HG03175 (cell line): Measurements from ENCODE around the gene JAG2.

Experiments used
- ATAC-seq: cut with Tn5 transposase; IDR thresholded peaks from one replicate; pipeline ENCODE4 v1.9.1; 2021; ENCODE audit warnings: mild to moderate bottlenecking, moderate library complexity; ENCODE audit not compliant: unreplicated experiment

The JAG2 gene

DNA sequence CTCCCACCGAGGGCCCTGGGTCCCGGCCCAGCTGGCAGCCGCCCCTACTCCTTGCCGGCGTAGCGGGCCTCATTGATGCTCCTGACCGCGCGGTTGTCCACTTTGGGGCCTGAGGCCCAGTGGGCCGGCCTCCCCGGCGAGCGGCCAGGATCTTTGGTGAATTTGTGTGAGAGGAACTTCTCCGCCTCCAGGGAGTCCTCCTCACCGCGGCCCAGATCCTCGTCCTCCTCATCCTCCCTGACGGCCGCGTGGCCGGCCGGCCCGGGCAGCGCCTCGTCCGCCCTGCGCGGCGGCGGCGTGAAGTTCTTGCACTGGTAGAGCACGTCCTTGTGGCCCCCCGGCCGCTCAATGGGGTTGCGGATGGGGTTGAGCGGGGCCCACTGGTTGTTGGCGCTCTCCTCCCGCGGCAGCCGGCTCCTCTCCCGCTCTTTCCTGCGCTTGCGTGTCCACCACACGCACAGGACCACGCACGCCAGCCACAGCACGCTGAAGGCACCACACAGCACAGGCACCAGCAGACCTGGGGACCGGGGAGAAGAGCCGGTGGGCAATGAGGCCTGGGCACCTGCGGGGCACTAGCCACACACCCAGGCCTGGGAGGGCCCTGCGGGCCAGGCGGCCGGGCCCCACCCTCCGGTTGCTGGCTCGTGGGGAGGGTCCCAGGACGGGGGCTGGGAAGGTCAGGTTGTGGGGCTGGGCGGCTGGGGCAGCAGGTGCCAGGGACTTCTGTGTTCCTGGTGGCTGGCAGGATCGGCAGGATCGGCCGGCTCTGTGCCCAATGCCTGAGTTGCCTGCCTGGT lies 25.7 kb downstream of the JAG2 start:
- no peak for ATAC-seq

DNA sequence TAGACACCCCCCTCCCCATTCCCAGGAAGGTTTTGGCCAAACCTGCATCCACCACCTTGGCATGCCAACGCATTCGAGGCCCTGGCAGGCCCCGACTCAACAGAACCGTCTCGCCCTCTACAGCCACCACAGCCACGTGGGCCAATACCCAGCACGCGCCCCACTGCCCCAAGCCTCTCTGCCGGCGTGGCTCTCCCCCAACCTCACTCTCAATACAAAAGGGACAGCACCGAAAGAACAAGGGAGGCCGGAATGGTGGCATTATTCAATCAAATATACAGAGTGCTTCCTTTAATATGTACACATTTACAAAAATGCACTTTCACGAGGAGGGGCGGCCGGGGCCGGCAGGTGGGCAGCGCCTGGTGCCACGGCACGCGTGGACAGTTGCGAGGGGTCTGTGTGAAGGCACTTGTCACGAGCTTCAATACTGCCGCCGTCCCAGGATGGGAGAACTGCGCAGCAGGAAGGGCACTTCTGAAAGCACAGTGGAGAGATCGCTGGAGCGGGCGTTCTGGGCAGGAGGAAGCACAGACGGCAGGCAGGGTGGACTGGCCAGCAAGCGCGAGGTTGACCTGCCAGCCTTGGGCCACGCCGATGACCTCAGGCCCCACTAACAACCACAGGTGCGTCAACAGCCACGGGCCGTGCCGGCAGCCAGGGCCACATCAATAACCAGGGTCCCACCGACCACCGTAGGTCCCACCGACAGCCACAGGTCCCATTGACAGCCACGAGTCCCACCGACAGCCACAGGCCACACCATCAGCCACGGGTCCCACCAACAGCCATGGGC lies 26.9 kb downstream of the JAG2 start:
- ATAC-seq: no peak

DNA sequence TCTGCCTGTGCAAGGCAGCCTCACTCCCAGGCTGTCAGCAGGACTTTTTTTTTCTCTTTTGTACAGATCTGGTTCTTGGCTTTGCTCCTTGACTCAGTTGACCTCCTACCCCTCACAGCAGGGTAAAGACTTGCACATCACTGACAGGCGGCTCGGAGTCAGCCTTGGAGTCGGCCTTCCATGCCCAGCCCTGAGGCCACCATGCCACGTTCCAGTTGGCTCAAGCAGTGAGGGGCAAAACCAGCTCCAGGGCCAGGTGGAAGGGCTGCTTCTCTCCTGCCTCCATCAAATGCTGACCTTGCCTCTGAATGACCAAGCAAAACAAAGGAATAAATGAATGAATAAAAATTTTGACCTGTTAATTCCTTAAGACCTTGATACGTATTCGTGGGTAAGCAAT lies 27.6 kb downstream of the JAG2 start:
- ATAC-seq: no peak

DNA sequence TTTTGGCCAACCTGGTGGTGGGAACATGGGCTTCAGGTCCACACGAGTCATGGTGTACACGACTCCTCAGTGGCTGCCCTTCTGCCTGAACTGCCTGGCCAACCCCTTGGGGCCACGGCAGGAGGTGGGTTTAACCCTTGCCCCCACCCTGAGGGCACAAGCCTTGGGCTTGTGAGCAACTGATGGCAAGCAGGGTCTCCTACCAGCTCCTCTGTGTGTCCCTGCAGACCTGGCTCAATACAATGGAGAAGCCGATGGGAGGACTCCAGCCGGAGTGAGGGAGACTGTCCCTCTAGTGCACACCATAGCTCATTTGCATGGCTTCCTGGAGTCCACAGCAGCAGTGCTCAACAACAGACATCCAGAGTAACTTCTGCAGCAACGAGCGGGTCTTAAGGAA lies 28.0 kb downstream of the JAG2 start:
- ATAC-seq: no peak

DNA sequence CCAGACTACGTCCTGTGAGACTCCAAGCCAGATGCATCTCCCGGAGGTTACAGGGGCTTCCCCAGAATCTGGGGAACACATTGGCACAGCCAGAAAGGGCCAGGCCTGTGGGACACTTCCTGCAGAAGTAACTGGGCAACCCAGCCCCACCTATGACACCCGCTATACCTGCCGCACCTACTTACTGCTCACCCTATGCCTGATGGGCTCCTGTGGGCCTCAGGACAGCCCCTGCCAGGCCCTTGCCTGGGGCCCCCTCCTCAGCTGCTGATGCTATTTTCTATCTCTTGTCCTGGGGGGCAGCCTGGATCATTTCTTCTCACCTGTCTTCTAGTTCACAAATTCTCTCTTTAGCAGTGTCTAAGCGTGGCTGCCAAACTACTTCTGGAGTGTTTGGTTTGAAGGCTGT lies 28.7 kb downstream of the JAG2 start:
- no peak for ATAC-seq

DNA sequence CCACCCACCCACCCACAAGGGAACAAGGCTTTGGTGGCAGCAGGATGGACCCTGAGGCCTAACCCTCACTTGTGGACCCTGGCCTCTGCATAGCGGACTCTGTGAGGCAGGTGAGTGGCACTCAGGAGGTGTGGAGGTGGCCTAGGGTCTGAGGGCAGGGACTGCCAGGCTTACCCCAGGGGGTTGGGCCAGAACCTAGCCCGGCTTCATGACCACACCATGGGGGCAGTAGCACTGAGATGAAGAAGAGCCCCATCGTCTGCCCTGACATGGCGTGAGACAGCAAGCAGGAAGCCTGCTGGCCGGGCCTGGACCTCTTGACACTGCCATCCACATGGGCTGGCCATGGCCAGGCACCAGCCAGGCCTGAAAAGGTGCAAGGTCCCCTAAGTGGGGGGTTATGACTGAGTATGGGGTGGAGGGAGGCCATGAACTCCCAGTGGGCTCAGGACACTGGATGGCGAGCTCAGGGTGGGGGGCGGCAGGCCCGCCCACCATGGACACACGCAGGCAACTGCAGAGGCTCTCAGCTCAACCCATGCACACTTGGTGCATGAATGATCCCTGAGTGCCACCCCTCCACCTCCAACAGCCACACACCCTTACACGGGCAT lies 29.3 kb downstream of the JAG2 start:
- no peak for ATAC-seq

DNA sequence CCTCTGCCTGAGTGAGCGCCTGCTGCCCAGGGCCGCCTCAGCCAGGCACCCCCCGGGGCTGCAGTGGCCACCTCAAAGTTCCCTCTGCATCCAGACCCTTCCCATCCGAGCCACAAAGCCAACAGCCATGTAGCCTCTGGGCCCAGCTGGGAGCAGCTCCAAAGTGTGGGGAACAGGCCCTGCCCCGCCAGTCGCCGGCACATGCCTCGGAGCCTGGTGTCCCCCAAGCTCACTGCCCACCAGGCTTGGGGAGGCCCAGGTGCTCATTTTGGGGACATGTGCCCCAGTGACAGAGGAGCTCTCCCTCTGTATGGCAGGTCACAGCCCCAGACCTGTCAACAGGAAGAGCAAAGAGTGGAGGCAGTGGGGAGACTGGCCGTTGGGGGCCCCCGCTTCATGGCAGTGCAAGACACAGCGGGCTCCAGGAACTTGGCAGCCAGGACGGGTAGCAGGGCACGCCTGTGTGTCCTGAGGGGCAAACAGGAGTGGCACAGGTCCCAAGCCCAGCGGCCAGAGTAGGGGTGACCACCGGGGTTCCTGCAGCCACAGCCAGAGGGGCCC lies 29.9 kb downstream of the JAG2 start:
- ATAC-seq: no peak

DNA sequence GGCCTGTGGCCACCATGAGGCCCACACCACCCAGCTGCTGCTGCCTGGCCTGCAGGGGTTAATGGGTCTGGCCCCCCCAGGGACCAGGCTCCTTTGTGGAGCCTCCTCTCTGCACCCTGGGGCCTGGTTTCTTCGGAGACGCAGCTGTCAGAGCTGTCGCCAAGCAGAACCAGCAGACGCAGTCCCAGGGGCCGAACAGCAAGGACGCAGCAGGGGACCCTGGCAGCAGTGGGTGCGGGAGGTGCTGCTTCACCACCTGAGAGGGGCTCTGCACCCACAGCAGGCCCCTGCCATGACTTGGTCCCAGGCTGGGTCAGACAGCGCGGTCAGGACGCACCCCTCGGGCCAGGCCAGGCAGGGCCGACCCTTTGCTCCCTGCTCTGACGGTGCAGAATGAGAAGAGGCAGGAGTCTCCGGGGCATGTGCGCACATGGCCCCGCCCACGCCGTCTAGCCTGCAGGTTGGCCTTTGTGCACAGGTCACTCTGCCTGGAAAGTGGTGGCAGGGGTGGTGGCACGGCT lies 30.5 kb downstream of the JAG2 start:
- no peak for ATAC-seq

DNA sequence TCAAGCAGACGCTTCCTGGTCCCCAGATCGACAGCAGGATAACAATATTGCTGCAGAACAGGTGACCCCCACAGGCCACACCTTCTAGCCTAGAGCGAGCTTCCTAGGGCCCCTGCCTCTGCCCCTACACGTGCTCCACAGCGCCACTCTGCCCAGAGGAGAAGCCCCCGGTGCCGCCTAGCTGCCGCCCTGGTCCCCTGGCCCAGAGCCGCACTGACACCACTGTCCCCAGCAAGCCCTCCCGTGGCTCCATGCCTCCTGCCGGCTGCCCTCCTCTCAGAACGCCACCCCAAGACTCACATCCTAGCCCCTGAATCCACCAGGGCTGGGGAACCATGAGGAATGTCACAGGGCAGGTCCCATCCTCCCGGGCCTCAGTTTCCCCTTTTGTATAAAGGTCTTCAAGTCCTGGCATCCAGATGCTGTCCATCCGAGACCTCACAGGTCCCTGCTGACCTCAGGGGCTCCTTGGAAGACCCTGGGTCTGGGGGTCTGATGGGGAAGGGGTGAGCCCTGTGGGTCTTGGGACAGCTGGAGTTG lies 31.0 kb downstream of the JAG2 start:
- no peak for ATAC-seq

DNA sequence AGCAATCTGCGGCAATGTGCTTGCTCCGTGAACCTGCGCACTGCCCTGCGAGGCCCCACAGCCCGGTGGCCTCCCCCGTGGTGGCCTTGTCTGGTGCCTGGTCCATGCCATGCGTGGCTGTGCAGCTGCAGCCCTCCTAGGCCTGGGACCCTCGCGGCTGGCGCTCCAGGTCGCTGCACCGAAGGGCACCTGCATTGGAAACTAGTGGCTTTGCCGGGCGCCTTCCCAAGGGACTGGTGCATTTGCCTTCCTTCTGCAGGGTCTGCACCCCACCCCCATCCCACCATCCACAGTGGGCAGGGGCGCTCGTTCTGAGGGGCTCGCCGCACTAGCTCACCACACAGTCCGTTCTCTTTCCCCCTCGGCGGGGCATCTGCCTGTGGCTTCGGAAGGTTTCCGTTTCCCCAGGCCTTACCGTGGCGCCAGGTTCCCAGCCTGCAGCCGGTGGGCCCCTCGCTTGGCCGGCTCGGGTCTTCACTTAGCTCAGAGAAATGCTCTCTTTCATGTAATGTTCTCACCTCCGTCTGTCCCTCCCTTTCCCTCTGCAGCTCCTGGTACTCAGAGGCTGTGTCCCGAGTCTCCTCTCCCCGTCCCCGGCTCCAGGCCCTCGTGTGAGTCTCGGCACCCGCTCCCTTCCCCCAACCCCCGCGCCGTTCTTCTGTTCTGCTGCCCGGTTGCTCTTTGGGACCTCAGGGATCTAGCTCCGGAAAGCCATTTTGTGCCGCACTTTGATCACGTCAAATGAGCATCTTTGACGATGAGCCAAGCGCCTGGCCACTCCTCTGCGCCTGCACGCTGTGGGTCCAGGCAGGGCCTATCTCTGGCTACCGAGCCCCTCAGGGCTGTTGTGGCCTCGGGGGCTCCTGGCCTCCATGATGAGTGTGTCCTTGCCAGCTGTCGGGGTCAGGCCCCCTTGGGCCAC lies 31.9 kb downstream of the JAG2 start:
- no peak for ATAC-seq

DNA sequence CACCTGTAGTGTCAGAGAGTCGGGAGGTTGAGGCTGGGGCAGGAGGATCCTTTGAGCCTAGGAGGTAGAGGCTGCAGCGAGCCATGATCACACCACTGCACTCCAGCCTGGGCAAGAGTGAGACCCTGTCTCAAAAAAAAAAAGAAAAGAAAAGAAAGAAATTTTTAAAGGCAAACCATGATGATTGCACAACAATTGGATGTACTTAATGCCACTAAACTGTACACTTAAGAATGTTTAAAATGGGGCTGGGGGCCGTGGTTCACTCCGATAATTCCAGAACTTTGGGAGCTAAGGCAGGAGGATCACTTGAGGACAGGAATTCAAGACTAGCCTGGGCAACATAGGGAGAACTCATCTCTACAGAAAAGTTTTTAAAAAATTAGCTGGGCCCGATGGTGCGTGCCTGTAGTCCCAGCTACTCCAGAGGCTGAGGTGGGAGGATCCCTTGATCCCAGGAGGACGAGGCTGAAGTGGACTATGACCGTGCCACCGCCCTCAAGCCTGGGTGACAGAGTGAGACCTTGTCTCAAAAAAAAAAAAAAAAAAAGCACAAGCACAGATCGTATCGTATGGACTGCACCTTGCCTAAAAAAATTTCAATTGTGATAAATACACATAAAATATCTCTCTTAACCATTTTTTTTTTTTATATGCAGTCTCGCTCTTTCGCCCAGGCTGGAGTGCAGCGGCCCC lies 32.7 kb downstream of the JAG2 start:
- ATAC-seq: no peak

DNA sequence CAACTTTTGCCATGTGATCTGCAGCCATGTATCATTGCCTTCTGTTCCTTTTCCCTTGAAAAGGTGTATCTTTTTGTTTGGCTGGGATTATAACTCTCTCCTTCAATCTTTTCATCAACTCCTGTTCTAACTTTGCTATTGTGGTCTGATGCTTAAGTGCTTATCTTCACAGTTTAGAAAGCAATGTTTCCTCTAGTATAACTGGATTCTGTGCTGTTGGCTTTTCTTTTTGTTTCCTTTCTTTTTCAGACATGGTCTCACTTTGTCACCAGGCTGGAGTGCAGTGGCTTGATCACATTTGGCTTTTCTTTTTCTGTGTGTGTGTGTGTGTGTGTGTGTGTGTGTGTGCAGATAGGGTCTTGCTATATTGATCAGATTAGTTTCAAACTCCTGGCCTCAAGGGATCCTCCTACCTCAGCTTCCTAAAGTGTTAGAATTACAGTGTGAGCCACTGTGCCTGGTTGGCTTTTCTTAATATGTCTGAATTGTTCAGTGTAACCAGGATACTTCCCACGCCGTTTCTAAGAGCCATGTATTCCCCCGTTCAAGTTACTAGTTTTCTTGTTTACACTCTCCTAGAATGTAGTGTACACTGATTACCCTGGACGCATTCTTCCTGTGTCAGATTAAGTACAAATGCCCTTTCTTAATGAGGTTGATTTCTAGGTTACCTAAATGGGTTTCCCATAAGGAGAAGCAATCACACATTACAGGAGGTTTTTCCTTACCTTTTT lies 35.5 kb downstream of the JAG2 start:
- ATAC-seq: no peak

DNA sequence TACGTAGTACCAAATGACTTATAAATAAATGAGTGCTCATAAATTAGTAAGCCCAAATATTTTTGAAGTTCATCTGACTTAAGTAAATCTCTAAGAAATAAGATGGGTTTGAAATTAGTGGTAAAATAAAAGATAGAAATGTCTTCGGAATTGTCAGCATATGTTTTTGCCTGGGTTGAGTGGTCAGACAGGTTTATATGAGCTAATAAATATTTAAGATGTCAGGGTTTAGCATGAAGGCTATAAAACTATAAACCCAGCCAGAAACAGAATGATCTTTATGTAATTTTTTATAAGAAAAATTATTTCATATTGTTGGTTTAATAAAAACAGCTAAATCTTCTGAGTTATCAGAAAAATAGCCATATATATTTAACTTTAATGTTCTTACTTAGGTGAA lies 37.3 kb downstream of the JAG2 start:
- ATAC-seq: no peak

DNA sequence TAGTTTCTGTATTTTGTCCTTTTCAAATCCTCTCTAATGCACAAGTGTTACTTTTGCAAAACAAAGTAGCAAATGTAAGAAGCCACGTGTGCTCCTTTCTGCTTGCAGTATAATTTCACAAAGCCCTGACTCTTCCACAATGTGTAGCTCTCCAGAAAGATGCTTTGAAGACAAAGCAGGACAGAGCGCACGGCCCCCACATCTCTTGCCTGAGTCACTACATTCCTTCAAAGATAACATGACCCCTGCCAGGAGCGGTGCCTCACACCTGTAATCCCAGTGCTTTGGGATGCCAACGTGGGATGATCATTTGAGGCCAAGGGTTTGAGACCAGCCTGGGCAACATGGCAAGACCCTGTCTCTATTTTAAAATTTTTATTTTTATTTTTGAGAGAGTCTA lies 40.5 kb downstream of the JAG2 start:
- ATAC-seq: no peak

DNA sequence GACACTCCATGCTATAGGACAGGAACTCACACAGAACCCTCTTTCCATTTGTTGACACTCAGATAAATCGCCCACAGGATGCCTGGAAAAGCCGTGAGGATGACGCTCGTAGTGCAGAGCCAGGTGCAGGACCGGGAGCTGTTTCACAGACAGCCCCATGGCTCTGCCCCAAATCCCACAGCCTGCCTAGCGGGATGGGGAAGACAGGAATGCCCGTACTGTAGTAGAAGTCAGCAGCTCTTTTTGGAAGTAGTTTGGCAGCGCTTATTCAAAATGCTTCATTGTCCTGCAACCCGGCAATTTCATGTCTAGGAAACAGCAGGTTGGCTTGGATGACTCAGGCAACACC lies 41.6 kb downstream of the JAG2 start:
- ATAC-seq: no peak

DNA sequence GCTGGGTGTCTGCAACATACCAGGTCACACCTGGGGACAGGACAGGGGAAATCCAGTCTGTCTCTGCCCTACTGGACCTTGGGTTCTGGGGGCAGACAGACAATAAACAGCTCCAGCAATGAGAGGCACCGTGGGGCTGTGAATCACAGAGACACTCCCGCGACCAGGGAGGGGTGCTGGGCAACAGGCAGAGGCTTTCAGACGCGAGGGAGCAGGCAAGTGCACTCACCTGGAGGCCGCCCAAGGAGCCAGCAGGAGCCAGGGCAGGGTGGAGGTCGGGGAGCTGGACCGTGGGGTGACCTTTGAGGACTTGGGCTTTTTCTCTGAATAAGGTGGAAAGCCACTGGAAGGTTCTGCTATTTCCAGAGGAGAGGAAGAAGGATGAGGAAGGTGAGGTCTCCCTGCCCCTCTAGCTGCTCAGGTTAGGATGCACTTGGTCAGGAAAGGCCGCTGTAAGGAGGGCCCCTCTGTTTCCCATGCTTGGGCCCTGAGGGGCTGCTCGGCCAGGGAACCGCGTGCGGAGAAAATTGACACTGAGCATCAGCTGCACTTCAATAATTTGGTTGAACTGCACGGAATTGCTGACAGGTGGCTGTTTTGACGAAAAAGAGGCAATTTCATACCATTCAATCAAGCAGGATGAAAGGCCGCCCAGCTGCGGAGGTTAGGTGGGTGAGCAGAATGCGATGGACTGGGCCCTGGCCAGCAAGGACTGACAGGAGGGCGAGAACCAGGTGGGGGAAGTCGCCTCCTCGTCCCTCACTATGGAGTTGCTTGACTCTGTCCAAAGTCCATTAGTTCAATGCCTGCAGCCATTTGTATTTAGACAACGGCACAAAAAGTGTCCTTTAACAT lies 42.2 kb downstream of the JAG2 start:
- no peak for ATAC-seq

DNA sequence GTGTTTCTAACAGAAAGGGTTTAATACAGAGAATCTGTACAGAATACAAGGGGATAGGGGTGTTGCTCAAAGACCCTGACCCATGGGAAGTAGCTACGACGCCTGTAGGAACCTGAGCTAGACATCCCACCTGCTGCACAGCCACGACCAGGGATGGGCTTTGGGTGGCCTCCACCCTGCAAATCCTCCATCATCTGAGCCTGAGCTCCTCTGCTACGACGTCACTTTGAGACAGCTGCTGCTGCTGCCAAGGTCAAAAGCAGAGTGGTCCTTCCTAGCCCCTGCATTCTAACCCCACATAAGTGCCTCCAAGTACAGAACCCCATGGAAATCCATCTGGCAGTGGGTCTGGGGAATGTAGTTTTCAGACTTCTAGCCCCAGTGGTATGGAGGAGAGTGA lies 43.8 kb downstream of the JAG2 start:
- no peak for ATAC-seq
